ENCODE results near the gene TAC1.

- TF ChIP-seq CTCF (IDR thresholded peaks at IDR 0.05; ENCODE audit: insufficient read depth, low read depth, low read length), result no peak
- TF ChIP-seq EZH2 (IDR thresholded peaks at IDR 0.05; ENCODE audit: insufficient read depth, low read length), result no peak
These were observed 34.5 kb upstream of the TAC1 start for GRCh38 chr7:97697396-97697795.

All from astrocyte (in vitro differentiated cells and primary cell).